H1 (cell line): Measurements from ENCODE around the gene OR2F1. TPM values are rescaled to one million over a fixed set of nuclear protein-coding genes. Genes with fewer than 3 reads are reported as not detected.

Experiments used
- SIX5 ChIP-seq: IDR thresholded peaks from 2 replicates; pipeline ENCODE4 v1.6.1; 2011; ENCODE audit warnings: mild to moderate bottlenecking, low read depth, low read length
- SUZ12 ChIP-seq: fragments of 200-600 bp; sonication (generic); IDR thresholded peaks from 2 replicates; pipeline ENCODE4 v1.6.1; 2012; ENCODE audit warnings: mild to moderate bottlenecking, inconsistent platforms, low read length, moderate library complexity, mixed read lengths
- polyA plus RNA-seq, 7 experiments: library from polyadenylated mRNA; depleted of rRNA in 3 of 7; stranded (reverse) in 5 of 7; unstranded in 2 of 7; fragments of >200 nt in 5 of 7; fragments of 200-250 nt in 2 of 7; gene quantifications; 1 replicate in 5 of 7; 2 replicates in 1 of 7; 4 replicates in 1 of 7; pipeline versions ENCODE4 v1.2.1 to v1.2.3, GENCODE V29; 2011 to 2013; ENCODE audit warnings: missing spikeins in 2 of 7, mixed read lengths in 2 of 7
- total RNA-seq: library from RNA; stranded (reverse); fragmentation: NEBNext Ultra II Directional; extraction: Animal tissue kit (Norgen Biotek cat#: 25700); gene quantifications from 2 replicates; pipeline ENCODE4 v1.2.1, GENCODE V29; 2021

The OR2F1 gene
- total and polyA plus RNA-seq, 2 of the 8 experiments (the other 6 are each of a cell fraction or from before 2014, with no cell fraction given): 0.19 TPM; not detected in 1

DNA sequence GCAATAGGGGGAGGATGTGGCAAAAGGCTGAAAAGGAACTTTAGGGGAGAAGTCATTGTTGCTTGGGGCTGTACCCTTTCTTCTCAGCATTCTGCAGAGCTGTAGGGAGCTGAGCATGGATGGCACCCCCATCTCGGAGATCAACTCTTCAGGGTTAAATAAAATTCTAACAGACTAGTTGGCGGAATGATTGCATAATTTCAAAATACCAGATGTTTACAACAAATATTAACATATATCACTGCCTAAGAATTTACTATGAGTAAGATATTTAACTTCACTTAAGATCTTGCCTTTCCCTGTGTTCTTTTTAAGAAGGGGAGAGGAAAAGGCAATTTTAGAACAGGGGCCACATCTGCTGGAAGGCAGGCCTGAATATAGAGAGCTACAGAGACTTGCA, 509 bp upstream of the OR2F1 start (continued):
- TF ChIP-seq SUZ12 (no peak), SIX5 (no peak)
